CD4-positive, alpha-beta T cell treated with Interleukin-17A for 1 hour (primary cell): ENCODE measurements around the gene GRIP1.

Source experiments
- DNase-seq: peaks from one replicate; pipeline ENCODE4 v3.0.0-alpha.2; 2020

Gene GRIP1

DNA sequence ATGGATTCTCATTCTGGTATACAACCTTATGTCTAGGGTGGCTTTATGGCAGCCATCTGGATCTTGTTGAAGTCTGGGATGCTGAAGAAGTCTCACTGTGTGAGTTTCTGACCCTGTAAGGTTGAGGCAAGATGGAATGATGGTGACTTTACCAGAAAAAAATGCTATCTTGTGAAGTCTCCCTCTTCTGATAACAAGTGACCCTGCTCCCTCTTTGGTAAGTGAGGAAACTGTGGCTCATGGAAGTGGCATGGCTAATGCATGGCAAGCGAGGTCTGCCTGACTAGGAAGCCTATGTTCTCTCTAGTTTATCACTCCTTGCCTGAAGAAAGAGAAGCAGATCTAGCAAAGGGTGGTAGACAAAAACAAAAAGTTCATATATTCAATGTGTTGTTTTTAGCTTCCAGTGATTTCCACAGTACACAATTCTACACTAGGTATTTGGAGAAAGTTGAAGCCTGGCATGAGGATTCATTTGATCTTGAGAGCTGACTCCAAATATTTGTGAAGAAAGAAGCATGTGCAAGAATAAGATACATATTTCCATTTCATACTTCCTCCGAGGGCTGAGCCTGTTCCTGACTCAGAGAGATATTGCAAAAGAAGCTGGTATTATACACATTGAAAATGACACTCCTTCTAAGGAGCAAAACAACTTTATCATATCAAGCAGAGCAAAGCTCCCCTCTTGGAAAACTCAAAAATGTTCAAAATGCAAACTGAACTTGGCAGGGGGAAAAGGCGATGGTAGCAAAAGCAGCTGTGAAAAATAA lies 313.0 kb downstream of the GRIP1 start:
- no peak for DNase-seq

DNA sequence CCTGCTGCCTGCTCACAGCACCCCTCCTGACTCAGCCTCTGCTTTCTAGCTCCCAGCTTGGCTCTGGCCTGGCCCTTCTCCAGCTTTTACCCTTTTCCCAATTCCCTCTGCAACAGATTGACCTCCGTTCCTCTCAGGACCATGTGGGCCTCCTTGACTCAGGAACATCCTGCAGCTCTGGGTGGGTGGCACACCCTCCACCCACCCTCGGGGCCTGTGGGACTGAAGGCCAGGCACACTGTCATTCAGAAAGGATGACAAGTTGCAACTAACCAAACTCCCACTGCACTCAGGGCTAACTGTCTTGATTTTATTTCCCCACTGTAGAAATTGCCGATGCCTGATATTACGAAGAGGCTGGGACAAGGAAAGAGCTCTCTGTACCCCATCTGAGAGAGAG lies 317.2 kb downstream of the GRIP1 start:
- no peak for DNase-seq

DNA sequence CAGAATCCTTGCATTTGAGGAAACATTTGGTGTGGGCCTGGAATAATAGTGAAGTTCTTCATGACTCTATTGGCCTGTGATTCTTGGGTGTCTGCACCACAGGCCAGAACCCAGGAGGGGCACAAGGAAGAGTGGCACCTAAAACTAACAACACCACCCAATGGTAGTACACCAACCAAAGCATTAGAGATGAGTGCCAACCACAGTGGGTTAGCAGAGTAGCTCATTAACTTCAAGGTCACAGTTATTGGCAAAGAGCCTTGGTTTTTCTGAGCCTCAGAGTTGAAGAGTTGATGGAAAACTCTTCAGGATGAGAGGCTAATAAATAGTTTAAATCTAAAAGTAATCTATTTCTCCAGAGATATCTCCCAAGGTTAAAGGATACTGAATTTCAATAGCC lies 319.6 kb downstream of the GRIP1 start:
- DNase-seq = no peak

DNA sequence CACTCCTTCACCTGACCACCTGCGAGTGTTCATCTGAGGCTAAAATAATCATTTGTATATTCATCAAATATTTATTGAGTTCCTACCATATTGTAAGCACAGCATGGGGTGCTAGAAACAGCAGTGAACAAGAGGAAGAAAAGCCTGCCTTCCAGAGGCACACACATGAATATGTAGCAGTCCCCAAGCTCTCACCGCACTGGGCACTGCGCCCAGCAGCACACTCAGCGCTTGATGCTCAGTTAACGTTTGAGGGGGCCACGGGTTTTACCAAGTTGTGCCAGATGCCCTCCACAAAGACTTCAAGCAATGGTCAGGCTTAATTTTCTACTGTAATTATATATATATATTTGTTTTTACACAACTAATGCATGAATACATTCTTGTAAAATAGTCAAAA lies 324.6 kb downstream of the GRIP1 start:
- no peak for DNase-seq

DNA sequence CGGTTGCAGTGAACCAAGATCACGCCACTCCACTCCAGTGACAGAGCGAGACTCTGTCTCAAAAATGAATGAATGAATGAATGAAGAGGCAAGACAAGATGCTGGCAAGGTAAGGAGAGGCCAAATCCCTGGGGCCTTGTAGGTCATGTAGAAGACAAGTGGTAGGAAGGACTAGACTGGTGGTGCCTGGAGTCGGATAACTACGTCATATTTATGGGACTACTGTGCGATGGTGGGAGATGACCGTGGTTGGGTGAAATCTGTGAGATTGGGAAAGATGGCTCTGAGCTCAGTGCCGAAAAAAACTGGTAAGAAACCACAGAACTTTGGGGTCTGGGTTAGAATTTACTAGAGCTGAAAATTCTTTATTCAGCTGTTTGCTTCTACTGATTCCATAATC lies 326.0 kb downstream of the GRIP1 start:
- DNase-seq = no peak

DNA sequence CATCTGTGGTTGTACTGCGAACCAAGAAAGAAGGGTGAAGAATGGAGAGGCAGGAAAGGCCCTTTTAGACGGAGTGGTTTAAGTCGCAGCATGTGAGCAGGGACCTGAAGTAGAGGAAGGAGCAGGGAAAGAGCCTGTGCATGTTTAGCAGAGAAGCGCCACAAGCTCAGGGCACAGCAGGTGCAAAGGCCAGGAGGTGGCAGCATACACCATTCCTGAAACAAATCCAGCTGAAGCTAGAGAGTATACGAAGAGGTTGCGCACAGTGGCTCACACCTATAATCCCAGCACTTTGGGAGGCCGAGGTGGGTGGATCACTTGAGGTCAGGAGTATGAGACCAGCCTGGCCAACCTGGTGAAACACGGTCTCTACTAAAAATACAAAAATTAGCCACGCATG lies 326.7 kb downstream of the GRIP1 start:
- DNase-seq = no peak

DNA sequence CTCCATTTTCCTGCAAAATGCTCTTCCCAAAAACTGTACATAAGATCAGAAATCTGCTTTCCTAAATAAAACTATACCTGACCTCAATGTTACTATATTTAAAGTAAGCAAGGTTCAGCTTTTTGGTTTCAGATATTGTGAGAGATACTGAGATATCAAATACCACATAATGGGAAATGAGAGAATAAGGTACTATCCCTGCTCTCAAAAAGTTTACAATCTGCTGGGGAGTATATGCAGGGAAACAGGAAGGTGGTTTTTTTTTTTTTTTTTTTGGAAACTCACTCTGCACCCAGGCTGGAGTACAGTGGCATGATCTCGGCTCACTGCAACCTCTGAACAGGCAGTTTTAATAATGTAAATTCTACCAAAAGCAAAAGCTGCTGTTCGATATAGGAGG lies 327.6 kb downstream of the GRIP1 start:
- no peak for DNase-seq

DNA sequence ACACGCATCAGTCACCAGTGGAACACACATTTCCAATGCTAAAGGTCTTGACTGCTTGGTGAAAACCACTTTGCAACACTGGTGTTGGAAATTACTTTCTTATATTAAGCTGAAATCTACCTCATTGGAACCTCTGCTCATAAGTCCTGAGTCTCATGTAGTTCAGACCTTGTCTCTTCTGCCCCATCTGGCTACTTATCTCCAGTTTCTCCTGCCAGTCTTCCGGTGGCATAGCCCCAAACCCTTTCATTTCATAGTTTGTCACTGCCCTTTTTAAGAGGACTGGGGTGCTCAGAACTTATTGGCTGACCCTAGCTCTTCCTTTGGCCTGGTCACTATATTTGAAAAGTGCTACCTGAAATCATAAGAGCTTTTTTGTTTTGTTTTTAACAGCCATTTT lies 332.9 kb downstream of the GRIP1 start:
- DNase-seq = no peak

DNA sequence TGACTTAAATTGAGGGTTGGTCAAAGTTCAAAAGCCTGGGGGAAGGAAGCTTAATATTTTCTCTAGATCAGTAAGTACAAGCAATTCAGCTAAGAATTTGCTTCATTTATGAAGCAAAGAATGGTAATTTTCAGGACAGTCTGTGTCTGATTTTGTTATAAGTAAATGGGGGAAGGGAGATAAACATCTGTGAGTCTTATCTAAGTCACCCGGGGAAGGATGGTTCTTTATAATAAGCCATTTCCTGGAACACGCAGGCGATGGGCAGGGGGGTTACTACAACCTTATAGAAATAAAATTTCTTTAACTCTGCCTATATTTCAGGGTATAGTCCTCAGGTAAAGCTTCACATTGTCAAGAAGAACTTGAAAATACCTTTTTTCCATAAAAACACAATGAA lies 333.7 kb downstream of the GRIP1 start:
- no peak for DNase-seq

DNA sequence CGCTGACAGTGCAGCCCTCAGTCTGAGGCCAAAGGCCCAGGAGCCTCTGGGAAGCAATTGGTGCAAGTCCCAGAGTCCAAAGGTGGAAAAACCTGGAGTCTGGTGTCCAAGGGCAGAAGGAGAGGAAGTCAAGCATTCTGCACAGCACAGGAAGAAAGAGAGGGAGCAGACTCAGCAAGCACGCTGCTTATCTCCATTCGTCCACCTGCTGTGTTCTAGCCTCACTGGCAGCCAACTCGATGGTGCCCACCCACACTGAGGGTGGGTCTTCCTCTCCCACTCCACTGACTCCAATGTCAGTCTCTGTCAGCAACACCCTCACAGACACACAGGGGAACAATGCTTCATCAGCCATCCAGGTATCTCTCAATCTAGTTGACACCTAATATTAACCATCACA lies 337.8 kb downstream of the GRIP1 start:
- no peak for DNase-seq

DNA sequence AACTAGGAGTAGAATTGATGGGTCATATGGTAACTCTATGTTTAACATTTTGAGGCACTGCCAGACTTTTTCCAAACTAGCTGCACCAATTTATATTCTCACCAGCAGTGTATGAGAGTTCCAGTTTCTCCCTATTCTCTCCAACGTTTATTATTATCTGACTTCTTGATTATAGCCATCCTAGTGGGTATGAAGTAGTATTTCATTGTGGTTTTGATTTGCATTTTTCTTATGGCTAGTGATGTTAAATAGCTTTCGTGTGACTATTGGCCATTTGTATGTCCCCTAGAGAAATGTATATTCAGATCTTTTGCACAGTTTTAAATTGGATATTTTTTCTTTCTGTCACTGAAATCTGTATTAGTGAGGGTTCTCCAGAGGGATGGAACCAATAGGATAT lies 338.7 kb downstream of the GRIP1 start:
- no peak for DNase-seq

DNA sequence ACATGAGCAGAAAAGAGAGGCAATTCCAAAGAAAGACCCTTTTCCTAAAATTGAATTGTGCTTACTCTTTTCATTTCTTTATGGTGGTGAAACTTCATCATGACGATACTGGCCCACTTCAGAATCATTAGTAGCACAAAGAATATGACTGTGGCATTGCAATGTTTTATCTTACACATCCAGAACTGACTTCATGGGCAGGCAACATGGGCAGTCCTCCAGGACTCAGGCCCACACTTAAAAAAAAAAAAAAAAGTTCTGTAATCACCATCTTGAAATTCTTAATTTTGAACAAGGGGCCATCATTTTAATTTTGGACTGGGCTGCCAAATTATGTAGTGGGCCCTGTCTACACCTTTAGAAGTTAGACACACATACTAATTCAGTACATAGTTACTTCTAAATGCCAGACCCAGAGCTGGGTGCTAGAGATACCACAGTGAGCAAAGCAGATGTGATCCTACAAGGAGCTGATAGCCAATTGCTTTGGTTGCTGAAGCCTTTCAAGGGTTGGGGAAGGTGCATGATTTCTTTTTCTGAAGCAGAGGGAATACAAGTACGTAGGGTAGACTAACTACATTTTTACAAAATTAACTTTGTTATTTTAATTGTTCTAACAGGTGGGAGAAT lies 341.4 kb downstream of the GRIP1 start:
- DNase-seq = no peak

DNA sequence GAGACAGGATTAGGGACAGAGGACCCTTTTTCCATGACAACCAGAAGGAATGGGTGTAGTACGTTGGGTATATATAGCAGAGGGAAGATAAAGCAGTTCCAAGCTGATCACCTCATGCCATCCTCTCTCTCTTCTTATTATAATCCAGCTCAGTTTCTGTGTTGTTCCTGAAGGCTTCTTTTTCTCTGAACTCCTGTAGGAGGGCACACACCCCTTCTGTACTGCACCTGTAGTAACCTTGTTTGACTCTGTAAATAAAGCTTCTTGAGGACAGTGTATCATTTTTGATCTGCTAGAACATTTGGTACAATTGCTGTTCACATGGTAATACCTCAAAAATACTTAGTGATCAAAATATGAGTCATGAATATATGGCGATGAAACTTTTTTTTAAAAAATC lies 343.1 kb downstream of the GRIP1 start:
- no peak for DNase-seq

DNA sequence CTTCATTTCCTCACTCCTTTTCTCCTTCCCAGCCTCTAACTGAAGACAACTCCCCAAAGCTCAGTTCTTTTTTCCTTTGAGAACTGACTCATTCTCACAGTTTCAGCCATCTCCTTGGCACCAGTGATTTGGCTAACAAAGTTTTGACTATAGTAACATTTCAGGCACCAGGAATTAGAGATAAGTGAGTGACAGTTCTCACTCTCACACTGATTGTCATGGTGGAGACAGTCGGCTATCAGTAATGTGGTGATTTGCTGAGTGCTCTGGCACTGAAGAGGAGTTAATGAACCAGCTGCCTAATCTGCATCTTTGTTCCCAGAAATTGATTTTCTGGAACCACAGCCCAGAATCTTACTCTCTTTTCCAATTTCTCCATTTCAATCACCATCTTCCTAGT lies 347.1 kb downstream of the GRIP1 start:
- DNase-seq = no peak

DNA sequence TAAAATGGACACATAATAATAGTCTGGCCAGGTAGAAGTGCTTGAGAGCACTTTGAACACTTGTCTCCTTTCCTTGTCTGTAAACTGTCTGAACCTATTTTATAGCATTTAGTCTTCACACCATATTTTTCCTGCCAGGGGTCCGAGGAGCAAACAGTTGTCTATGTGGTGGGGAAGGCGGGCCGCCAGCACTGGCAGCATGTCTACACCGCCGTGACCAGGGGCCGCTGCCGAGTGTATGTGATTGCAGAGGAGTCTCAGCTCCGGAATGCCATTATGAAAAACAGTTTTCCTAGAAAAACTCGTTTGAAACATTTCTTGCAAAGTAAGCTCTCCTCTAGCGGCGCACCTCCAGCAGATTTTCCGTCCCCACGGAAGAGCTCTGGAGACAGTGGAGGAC lies 347.9 kb downstream of the GRIP1 start:
- no peak for DNase-seq

DNA sequence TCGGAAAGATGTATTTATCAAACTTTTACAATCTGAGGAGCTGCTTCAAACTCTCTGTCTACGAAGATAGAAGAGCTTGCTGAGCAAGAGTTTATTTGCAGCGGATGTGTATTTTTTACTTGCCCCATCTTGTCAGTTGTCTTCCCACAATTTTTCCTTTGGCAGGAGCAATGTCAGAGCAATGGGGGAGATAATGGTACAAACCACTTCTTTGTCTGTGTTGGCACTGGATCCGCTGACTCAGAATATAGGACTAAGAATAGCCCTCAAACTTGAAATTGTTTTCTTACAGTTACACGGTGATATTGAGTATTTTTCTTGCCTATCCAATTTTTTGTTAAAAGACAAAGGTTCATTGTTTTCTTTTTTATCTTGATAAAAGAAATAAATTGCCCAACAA lies 348.9 kb downstream of the GRIP1 start:
- no peak for DNase-seq

DNA sequence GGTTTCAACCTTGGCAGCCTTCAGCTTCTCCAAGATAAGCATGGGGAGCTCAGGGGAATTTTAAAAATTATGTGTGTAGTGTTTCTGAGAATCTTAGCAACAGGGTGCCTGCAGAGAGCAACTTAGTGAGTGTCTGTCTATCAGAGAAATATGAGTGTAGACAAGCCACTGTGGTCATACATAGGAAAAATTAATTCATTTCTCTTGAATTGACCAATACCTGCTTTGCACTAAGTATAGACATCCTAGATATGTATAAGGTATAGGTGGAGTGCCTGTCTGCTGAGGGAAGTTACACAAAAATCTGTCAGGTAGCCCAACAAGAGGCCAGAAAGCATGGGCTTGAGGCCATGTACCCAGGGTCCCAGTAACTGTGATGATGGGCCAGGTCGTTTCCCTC lies 355.9 kb downstream of the GRIP1 start:
- no peak for DNase-seq

DNA sequence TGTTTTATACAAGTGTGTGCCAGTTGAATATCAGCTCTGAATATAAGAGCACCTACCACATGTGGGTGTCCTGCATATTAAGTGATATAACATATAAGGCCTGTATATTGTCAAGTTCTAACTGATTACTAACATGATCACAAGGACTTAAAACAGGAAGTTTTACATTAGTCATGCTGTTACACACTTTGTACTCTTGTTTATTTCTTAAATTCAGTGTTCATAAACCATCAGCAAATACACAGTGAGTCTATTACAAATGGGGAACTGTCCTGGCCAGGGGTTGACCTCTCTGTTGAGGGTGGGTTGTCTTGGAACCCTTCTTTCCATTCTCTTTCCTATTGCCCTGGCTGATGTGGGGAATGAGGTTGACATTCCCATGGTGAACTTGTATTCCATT lies 357.4 kb downstream of the GRIP1 start:
- no peak for DNase-seq

DNA sequence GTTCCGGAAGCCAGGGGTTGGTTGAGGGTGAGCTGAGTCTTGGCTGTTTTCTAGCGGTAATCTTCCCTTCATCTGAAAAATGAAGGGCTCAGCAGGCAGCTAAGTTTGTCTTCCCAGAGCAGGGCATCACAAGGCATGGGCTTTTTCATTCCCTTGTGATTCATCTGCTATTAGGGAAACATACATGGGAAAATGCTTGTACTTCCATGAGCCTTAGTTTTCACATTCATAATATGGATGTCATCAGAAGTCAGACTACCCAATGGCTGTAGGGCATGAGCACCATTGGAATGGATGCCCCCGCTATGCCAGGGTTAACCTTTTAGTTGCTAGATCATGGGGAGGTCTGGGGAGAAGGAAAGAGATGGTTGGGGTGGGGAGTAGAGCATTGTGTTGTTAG lies 357.9 kb downstream of the GRIP1 start:
- no peak for DNase-seq

DNA sequence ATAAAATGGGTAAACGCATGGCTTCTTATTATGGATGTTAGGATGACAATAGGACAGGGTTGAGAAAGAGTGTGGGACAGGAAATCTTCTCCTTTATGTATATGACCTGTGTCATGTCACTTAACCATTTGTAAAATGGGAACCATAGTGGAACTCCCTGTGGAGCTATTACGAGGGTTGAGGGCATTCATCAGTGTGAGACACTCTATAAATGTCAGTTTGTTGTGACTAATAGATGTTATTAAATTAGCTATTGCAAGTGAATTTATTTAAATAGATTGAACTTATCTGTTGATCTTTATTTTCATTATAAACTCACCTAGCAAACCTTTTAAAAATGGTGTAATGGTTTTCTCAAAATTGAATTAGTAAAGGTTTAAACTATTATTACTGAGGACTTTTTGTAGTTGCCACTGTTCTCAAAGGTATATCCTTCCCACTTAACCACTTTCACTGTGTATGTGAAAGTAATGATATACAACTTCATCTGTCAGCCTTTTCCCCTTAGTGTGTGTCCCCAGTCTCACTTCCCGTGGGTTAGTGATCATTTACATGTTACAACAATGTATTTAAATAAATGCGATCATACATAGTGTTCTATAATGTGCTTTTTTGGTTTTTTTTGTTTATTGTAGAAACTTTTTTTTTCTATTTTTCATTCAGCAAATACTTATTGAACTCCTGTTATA lies 359.5 kb downstream of the GRIP1 start:
- DNase-seq = no peak

DNA sequence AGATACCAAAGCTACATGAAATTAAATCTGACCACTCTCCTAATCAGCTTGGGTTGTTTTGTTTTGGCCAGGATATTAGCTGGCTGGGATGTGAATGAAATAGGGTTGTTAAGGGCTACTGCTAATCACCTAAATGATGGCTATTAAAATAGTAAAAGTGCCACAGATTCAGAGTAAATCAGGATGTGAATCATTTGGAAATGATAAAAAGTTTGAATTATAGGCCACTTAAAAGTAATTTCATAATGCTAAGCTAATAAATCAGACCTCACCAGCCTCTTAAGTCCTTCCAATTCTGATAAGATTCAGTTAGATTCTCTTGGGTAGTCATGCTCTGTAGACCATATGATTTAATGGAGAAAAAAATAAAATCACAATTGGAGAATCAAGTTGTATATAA lies 364.6 kb downstream of the GRIP1 start:
- no peak for DNase-seq

DNA sequence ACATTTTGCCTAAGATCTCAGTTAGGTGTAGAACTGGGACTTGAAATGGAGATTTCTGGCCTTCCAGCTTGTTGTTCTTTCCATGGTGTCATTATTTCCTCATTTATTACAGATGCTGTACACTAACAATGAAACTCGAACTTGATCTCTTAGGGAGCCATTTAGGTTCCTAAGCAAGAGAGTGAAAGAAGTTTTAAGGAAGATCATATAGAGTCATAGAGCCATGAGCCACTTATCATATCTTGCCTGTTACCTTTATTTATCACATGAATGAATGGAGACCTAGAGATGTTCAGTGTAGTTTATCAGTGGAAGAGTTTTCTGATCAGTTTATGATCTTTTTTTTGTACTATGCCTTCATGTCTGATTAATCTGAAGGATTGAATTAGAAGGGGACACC lies 366.7 kb downstream of the GRIP1 start:
- DNase-seq = no peak

DNA sequence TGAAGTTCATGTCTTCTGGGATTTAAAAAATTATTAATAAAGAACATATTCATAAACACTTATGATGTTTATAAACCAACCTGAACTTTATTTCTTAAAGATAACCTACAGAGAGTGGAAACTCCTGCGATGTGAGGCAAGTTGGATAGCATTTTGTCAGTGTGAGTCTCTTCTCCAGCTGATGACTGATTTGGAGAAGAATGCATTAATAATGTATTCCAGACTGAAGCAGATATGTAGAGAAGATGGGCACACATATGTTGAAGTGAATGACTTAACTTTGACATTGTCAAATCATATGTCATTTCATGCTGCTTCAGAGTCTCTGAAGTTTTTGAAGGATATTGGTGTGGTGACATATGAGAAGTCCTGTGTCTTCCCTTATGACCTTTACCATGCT lies 369.3 kb downstream of the GRIP1 start:
- DNase-seq = no peak

DNA sequence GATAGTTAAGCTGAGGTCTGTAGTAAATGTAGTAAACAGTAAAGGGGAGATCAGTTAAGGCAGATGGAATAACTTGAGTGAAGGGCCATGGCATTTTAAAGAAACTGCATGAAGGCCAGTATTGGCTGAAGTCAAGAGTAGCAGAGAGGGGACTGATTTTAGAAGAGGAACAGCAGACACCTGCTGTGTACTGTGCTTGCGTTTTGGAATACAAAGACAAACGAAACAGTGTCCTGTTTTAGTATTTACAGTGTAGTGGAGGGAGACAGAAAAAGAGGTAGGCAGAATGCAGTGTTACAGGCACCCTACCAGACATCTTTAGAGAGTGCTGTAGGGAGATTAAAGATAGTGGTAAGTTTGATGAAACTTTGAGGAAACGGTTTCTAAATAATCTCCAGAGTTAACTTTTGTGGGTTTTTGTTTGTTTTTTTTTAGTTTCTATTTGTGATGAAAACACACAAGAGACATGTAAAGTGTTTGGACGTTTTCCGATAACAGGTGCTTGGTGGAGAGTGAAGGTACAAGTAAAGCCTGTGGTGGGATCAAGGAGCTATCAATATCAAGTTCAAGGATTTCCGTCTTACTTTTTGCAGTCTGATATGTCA lies 374.5 kb downstream of the GRIP1 start:
- DNase-seq = peak; percentile 27
